Stomach (tissue), 4 donors: ENCODE data around the gene CUEDC2.

Experiments
- CTCF ChIP-seq, 7 experiments: fragments of 450-650 bp in 4 of 7; fragments of 200-600 bp in 3 of 7; sonication (generic) in 3 of 7; IDR thresholded peaks; one replicate each; pipeline ENCODE4 v1.5.1; 2016 to 2019; ENCODE audit warnings: antibody characterized with exemption in 7 of 7, control low read depth in 2 of 7, mild to moderate bottlenecking in 1 of 7
- POLR2A ChIP-seq, 4 donors: fragments of 450-650 bp; IDR thresholded peaks; one replicate each; pipeline ENCODE4 v1.6.1; 2016; ENCODE audit warnings: antibody characterized with exemption in 4 of 4, control low read depth in 2 of 4, mild to moderate bottlenecking in 1 of 4, moderate library complexity in 1 of 4

- TF ChIP-seq CTCF (IDR thresholded peaks at IDR 0.05) (no peak), POLR2A (IDR thresholded peaks at IDR 0.05) (peak in 1 of 4 donors; percentile 16)
Observed at GRCh38 chr10:102450374-102451104, 18.2 kb upstream of the CUEDC2 start.
